ENCODE results near the gene COQ9. TPM values are rescaled to one million over a fixed set of nuclear protein-coding genes. Genes with fewer than 3 reads are reported as not detected.

The COQ9 gene
- total and polyA plus RNA-seq, 2 experiments from 2014 or later = 26.6 to 36.3 TPM

DNA sequence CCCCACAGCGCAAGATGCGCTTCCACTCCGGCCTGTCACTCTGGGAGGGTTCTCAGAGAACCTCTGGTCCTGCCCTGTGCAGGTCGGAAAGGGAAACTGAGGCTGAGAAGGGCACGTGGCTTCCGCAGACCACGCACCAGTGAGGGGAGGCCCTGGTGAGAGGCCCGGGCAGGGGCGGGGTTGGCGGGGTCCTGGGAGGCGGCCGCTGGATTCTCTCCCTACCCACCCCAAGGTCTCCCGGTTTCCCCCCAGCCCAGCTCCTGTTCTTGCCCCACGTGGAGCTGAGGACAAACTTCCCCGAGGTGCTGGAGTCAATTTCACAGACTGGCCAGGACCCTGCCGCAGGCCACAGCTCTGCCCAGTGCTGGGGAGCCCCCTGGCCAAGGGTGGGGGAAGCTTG lies 31.2 kb upstream of the COQ9 start:
- H3K4me1 ChIP-seq (ENCODE audit: insufficient read depth) = peaks cover 8% of the 10 kb centered on the region; the same call in 1 of the 2 replicates
- Mint-ChIP-seq H3K36me3 (ENCODE audit: low read depth) (no peaks in the 10 kb centered on the region), H3K9me3 (no peaks in the 10 kb centered on the region), H3K4me1 (peaks cover 30% of the 10 kb centered on the region), H3K27ac (no peak overlapping the region), H3K4me3 (no peak overlapping the region; the same call in 2 of the 3 replicates), H3K27me3 (ENCODE audit: insufficient read depth, low read depth, poor library complexity) (peaks cover 13% of the 10 kb centered on the region)
- H3F3A ChIP-seq (replicated peaks; ENCODE audit: low read depth) = peaks cover 4% of the 10 kb centered on the region
- no peak overlapping the region for H3K27ac ChIP-seq (ENCODE audit: low read depth)
- TF ChIP-seq, protein P1, sequence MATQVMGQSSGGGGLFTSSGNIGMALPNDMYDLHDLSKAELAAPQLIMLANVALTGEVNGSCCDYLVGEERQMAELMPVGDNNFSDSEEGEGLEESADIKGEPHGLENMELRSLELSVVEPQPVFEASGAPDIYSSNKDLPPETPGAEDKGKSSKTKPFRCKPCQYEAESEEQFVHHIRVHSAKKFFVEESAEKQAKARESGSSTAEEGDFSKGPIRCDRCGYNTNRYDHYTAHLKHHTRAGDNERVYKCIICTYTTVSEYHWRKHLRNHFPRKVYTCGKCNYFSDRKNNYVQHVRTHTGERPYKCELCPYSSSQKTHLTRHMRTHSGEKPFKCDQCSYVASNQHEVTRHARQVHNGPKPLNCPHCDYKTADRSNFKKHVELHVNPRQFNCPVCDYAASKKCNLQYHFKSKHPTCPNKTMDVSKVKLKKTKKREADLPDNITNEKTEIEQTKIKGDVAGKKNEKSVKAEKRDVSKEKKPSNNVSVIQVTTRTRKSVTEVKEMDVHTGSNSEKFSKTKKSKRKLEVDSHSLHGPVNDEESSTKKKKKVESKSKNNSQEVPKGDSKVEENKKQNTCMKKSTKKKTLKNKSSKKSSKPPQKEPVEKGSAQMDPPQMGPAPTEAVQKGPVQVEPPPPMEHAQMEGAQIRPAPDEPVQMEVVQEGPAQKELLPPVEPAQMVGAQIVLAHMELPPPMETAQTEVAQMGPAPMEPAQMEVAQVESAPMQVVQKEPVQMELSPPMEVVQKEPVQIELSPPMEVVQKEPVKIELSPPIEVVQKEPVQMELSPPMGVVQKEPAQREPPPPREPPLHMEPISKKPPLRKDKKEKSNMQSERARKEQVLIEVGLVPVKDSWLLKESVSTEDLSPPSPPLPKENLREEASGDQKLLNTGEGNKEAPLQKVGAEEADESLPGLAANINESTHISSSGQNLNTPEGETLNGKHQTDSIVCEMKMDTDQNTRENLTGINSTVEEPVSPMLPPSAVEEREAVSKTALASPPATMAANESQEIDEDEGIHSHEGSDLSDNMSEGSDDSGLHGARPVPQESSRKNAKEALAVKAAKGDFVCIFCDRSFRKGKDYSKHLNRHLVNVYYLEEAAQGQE (IDR thresholded peaks at IDR 0.05; ENCODE audit: unreplicated experiment) = no peak
- TF ChIP-seq EZH2 (IDR thresholded peaks at IDR 0.05; ENCODE audit: low read depth, unreplicated experiment) = no peak
- no peak for TF ChIP-seq CREB1 (CRISPR knock-in tag; IDR thresholded peaks at IDR 0.05; ENCODE audit: low read depth)
- TF ChIP-seq STAT1 (IDR thresholded peaks at IDR 0.05; ENCODE audit: unreplicated experiment) = no peak
- TF ChIP-seq, protein P2, sequence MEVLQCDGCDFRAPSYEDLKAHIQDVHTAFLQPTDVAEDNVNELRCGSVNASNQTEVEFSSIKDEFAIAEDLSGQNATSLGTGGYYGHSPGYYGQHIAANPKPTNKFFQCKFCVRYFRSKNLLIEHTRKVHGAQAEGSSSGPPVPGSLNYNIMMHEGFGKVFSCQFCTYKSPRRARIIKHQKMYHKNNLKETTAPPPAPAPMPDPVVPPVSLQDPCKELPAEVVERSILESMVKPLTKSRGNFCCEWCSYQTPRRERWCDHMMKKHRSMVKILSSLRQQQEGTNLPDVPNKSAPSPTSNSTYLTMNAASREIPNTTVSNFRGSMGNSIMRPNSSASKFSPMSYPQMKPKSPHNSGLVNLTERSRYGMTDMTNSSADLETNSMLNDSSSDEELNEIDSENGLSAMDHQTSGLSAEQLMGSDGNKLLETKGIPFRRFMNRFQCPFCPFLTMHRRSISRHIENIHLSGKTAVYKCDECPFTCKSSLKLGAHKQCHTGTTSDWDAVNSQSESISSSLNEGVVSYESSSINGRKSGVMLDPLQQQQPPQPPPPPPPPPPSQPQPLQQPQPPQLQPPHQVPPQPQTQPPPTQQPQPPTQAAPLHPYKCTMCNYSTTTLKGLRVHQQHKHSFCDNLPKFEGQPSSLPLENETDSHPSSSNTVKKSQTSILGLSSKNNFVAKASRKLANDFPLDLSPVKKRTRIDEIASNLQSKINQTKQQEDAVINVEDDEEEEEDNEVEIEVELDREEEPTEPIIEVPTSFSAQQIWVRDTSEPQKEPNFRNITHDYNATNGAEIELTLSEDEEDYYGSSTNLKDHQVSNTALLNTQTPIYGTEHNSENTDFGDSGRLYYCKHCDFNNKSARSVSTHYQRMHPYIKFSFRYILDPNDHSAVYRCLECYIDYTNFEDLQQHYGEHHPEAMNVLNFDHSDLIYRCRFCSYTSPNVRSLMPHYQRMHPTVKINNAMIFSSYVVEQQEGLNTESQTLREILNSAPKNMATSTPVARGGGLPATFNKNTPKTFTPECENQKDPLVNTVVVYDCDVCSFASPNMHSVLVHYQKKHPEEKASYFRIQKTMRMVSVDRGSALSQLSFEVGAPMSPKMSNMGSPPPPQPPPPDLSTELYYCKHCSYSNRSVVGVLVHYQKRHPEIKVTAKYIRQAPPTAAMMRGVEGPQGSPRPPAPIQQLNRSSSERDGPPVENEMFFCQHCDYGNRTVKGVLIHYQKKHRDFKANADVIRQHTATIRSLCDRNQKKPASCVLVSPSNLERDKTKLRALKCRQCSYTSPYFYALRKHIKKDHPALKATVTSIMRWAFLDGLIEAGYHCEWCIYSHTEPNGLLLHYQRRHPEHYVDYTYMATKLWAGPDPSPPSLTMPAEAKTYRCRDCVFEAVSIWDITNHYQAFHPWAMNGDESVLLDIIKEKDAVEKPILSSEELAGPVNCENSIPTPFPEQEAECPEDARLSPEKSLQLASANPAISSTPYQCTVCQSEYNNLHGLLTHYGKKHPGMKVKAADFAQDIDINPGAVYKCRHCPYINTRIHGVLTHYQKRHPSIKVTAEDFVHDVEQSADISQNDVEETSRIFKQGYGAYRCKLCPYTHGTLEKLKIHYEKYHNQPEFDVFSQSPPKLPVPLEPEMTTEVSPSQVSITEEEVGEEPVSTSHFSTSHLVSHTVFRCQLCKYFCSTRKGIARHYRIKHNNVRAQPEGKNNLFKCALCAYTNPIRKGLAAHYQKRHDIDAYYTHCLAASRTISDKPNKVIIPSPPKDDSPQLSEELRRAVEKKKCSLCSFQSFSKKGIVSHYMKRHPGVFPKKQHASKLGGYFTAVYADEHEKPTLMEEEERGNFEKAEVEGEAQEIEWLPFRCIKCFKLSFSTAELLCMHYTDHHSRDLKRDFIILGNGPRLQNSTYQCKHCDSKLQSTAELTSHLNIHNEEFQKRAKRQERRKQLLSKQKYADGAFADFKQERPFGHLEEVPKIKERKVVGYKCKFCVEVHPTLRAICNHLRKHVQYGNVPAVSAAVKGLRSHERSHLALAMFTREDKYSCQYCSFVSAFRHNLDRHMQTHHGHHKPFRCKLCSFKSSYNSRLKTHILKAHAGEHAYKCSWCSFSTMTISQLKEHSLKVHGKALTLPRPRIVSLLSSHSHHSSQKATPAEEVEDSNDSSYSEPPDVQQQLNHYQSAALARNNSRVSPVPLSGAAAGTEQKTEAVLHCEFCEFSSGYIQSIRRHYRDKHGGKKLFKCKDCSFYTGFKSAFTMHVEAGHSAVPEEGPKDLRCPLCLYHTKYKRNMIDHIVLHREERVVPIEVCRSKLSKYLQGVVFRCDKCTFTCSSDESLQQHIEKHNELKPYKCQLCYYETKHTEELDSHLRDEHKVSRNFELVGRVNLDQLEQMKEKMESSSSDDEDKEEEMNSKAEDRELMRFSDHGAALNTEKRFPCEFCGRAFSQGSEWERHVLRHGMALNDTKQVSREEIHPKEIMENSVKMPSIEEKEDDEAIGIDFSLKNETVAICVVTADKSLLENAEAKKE (CRISPR knock-in tag; IDR thresholded peaks at IDR 0.05) = no peak
- no peak for TF ChIP-seq ZNF331 (CRISPR knock-in tag; IDR thresholded peaks at IDR 0.05; ENCODE audit: low read depth)
- TF ChIP-seq EZH2phosphoT487 (IDR thresholded peaks at IDR 0.05; ENCODE audit: unreplicated experiment) = no peak
- TF ChIP-seq, protein P3, sequence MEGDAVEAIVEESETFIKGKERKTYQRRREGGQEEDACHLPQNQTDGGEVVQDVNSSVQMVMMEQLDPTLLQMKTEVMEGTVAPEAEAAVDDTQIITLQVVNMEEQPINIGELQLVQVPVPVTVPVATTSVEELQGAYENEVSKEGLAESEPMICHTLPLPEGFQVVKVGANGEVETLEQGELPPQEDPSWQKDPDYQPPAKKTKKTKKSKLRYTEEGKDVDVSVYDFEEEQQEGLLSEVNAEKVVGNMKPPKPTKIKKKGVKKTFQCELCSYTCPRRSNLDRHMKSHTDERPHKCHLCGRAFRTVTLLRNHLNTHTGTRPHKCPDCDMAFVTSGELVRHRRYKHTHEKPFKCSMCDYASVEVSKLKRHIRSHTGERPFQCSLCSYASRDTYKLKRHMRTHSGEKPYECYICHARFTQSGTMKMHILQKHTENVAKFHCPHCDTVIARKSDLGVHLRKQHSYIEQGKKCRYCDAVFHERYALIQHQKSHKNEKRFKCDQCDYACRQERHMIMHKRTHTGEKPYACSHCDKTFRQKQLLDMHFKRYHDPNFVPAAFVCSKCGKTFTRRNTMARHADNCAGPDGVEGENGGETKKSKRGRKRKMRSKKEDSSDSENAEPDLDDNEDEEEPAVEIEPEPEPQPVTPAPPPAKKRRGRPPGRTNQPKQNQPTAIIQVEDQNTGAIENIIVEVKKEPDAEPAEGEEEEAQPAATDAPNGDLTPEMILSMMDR (conservative IDR thresholded peaks at IDR 0.05; ENCODE audit: low read depth in 2 of 2) = no peak
- TF ChIP-seq POLR2AphosphoS5 (IDR thresholded peaks at IDR 0.05; ENCODE audit: low read depth) = no peak
- TF ChIP-seq ZNF114 (CRISPR knock-in tag; IDR thresholded peaks at IDR 0.05) = no peak
- no peaks in the 10 kb centered on the region for H3K9me2 ChIP-seq (ENCODE audit: insufficient read depth)
- no peaks in the 10 kb centered on the region for H3K27me3 ChIP-seq (ENCODE audit: insufficient read depth)
- H3K4me2 ChIP-seq = peak overlapping the region; percentile 75
- H3K79me2 ChIP-seq (replicated peaks; ENCODE audit: insufficient read depth) = no peaks in the 10 kb centered on the region
- no peak for DNase-seq (ENCODE audit: low spot score)
- H2AFZ ChIP-seq = peak overlapping the region; percentile 92
- H4K20me1 ChIP-seq (replicated peaks; ENCODE audit: insufficient read depth) = no peaks in the 10 kb centered on the region
- no peaks in the 10 kb centered on the region for H3K36me3 ChIP-seq (ENCODE audit: insufficient read depth)
- H3K4me3 ChIP-seq = peak overlapping the region; percentile 58; the same call in 1 of the 2 replicates
- ATAC-seq = no peak

Measured in GM23338 (cell line).